Measurements from ENCODE around the gene FPR3.

DNA sequence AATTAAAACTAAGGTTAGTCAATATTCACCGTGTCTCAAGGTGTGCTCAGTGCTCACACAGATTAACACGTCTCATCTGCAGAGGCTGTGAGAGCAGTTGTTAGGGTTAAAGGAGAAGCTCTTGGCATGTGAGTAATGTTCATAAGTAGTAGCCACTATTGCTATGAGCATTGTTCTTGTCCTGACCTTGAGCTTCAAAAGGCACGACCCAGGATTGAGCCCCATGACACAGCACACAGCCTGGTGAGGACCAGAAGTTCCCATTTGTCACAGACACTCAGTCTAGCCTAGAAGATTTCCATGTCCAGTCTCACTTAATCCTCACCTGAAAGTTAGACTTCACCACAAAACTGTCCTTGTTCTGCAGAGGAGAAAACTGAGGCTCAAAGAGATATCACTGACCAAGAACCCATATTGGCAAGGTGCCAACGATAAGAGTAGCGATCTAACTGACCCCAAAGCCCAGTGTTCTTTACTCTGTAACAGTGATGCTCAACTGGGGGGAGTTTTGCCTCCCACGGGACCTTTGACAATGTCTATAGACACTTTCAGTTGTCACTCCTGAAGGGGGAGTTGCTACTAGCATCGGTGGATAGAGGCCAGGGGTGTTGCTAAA is 26.0 kb downstream of the FPR3 start:
- TF ChIP-seq, protein P1, sequence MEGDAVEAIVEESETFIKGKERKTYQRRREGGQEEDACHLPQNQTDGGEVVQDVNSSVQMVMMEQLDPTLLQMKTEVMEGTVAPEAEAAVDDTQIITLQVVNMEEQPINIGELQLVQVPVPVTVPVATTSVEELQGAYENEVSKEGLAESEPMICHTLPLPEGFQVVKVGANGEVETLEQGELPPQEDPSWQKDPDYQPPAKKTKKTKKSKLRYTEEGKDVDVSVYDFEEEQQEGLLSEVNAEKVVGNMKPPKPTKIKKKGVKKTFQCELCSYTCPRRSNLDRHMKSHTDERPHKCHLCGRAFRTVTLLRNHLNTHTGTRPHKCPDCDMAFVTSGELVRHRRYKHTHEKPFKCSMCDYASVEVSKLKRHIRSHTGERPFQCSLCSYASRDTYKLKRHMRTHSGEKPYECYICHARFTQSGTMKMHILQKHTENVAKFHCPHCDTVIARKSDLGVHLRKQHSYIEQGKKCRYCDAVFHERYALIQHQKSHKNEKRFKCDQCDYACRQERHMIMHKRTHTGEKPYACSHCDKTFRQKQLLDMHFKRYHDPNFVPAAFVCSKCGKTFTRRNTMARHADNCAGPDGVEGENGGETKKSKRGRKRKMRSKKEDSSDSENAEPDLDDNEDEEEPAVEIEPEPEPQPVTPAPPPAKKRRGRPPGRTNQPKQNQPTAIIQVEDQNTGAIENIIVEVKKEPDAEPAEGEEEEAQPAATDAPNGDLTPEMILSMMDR (IDR thresholded peaks at IDR 0.05), result no peak
- TF ChIP-seq POLR2A (IDR thresholded peaks at IDR 0.05) (no peak), POLR2AphosphoS5 (IDR thresholded peaks at IDR 0.05) (no peak)
